Measurements from ENCODE around the gene PITX2. TPM values are rescaled to one million over a fixed set of nuclear protein-coding genes. Genes with fewer than 3 reads are reported as not detected.

The PITX2 gene
- total RNA-seq, 2 experiments from 2014 or later, result not detected

GRCh38 chr4:110625576-110626257 is 2.8 kb upstream of the PITX2 start:
- H3K4me1 Mint-ChIP-seq, result peaks cover 4% of the 10 kb centered on the region
- CTCF ChIA-PET, result no interaction called here
- peaks cover 9% of the 10 kb centered on the region for H3K36me3 Mint-ChIP-seq (ENCODE audit: low read depth)
- peaks cover 10% of the 10 kb centered on the region for H3K9me3 Mint-ChIP-seq
- H3K27me3 Mint-ChIP-seq, result peaks cover 91% of the 10 kb centered on the region
- POLR2A ChIA-PET, result no interaction called here
- DNase-seq, result no peak
- H3K27ac Mint-ChIP-seq, result no peak overlapping the region
- no peak overlapping the region for H3K4me3 Mint-ChIP-seq

- CTCF ChIA-PET, result interaction anchor here (0.9 kb wide), 1 partner anchor 9 kb away, joined by 3 read pairs; no protein-coding TSS in a partner anchor
- POLR2A ChIA-PET, result no interaction called here
- Mint-ChIP-seq H3K9me3 (peaks cover 9% of the 10 kb centered on the region), H3K4me3 (no peak overlapping the region), H3K27me3 (peaks cover 91% of the 10 kb centered on the region), H3K36me3 (ENCODE audit: low read depth) (peaks cover 9% of the 10 kb centered on the region), H3K4me1 (peaks cover 6% of the 10 kb centered on the region), H3K27ac (no peak overlapping the region)
- DNase-seq, result no peak
These were observed 2.1 kb upstream of the PITX2 start for GRCh38 chr4:110624904-110625494.

GRCh38 chr4:110624398-110624780 is 1.5 kb upstream of the PITX2 start:
- POLR2A ChIA-PET, result no interaction called here
- H3K27me3 Mint-ChIP-seq, result peaks cover 94% of the 10 kb centered on the region
- H3K4me1 Mint-ChIP-seq, result peaks cover 9% of the 10 kb centered on the region
- DNase-seq, result no peak
- CTCF ChIA-PET, result interaction anchor here (0.9 kb wide), 1 partner anchor 9 kb away, joined by 3 read pairs; no protein-coding TSS in a partner anchor
- H3K4me3 Mint-ChIP-seq, result no peak overlapping the region
- peaks cover 9% of the 10 kb centered on the region for H3K36me3 Mint-ChIP-seq (ENCODE audit: low read depth)
- H3K9me3 Mint-ChIP-seq, result peaks cover 11% of the 10 kb centered on the region
- no peak overlapping the region for H3K27ac Mint-ChIP-seq

GRCh38 chr4:110623718-110624397 is 981 bp upstream of the PITX2 start:
- DNase-seq, result no peak
- ChIA-PET CTCF (interaction anchor here (0.7 kb wide), 1 partner anchor 13 kb away, joined by 3 read pairs; no protein-coding TSS in a partner anchor), POLR2A (no interaction called here)
- no peak overlapping the region for H3K4me3 Mint-ChIP-seq
- peaks cover 6% of the 10 kb centered on the region for H3K36me3 Mint-ChIP-seq (ENCODE audit: low read depth)
- peaks cover 9% of the 10 kb centered on the region for H3K9me3 Mint-ChIP-seq
- no peak overlapping the region for H3K27ac Mint-ChIP-seq
- peaks cover 96% of the 10 kb centered on the region for H3K27me3 Mint-ChIP-seq
- H3K4me1 Mint-ChIP-seq, result peaks cover 11% of the 10 kb centered on the region

GRCh38 chr4:110621839-110622751 is 782 bp downstream of the PITX2 start:
- H3K9me3 Mint-ChIP-seq, result peaks cover 5% of the 10 kb centered on the region
- H3K4me3 Mint-ChIP-seq, result peak overlapping the region; percentile 27
- peak overlapping the region; percentile 54 for H3K27ac Mint-ChIP-seq
- peaks cover 96% of the 10 kb centered on the region for H3K27me3 Mint-ChIP-seq
- no peak for DNase-seq
- peaks cover 14% of the 10 kb centered on the region for H3K4me1 Mint-ChIP-seq
- POLR2A ChIA-PET, result no interaction called here
- peaks cover 8% of the 10 kb centered on the region for H3K36me3 Mint-ChIP-seq (ENCODE audit: low read depth)
- CTCF ChIA-PET, result interaction anchor here (0.7 kb wide), 1 partner anchor 468 kb away, joined by 4 read pairs; no protein-coding TSS in a partner anchor

- Mint-ChIP-seq H3K27me3 (peaks cover 96% of the 10 kb centered on the region), H3K27ac (no peak overlapping the region), H3K4me3 (peak overlapping the region; percentile 36), H3K9me3 (peaks cover 5% of the 10 kb centered on the region), H3K4me1 (peaks cover 14% of the 10 kb centered on the region), H3K36me3 (ENCODE audit: low read depth) (peaks cover 8% of the 10 kb centered on the region)
- ChIA-PET POLR2A (no interaction called here), CTCF (interaction anchor here (0.7 kb wide), 2 partner anchors 19 to 468 kb away, joined by 3 to 4 read pairs; no protein-coding TSS in a partner anchor)
- DNase-seq, result no peak
These were observed 1.5 kb downstream of the PITX2 start for GRCh38 chr4:110621328-110621812.

GRCh38 chr4:110620691-110621327 is 2.1 kb downstream of the PITX2 start:
- Mint-ChIP-seq H3K27me3 (peaks cover 96% of the 10 kb centered on the region), H3K4me1 (peaks cover 14% of the 10 kb centered on the region), H3K9me3 (peaks cover 5% of the 10 kb centered on the region), H3K36me3 (ENCODE audit: low read depth) (peaks cover 8% of the 10 kb centered on the region), H3K27ac (no peak overlapping the region), H3K4me3 (no peak overlapping the region)
- no peak for DNase-seq
- POLR2A ChIA-PET, result no interaction called here
- CTCF ChIA-PET, result interaction anchor here (0.7 to 2.1 kb wide), 2 partner anchors 8 to 19 kb away, joined by 3 to 7 read pairs; no protein-coding TSS in a partner anchor

- H3K36me3 Mint-ChIP-seq (ENCODE audit: low read depth), result peaks cover 10% of the 10 kb centered on the region
- no peak overlapping the region for H3K27ac Mint-ChIP-seq
- peaks cover 96% of the 10 kb centered on the region for H3K27me3 Mint-ChIP-seq
- DNase-seq, result no peak
- peaks cover 14% of the 10 kb centered on the region for H3K4me1 Mint-ChIP-seq
- CTCF ChIA-PET, result interaction anchor here (2.1 kb wide), 1 partner anchor 8 kb away, joined by 7 read pairs; no protein-coding TSS in a partner anchor
- peaks cover 5% of the 10 kb centered on the region for H3K9me3 Mint-ChIP-seq
- POLR2A ChIA-PET, result interaction anchor here (0.6 kb wide), 1 partner anchor 9 kb away, joined by 5 read pairs; no protein-coding TSS in a partner anchor
- no peak overlapping the region for H3K4me3 Mint-ChIP-seq
These were observed 2.6 kb downstream of the PITX2 start for GRCh38 chr4:110620322-110620690.

GRCh38 chr4:110619463-110620247 is 3.2 kb downstream of the PITX2 start:
- Mint-ChIP-seq H3K9me3 (peaks cover 5% of the 10 kb centered on the region), H3K27ac (no peak overlapping the region), H3K36me3 (ENCODE audit: low read depth) (peaks cover 10% of the 10 kb centered on the region), H3K27me3 (peaks cover 94% of the 10 kb centered on the region), H3K4me3 (no peak overlapping the region), H3K4me1 (peaks cover 14% of the 10 kb centered on the region)
- ChIA-PET POLR2A (interaction anchor here (0.6 kb wide), 1 partner anchor 8 kb away, joined by 5 read pairs; no protein-coding TSS in a partner anchor), CTCF (interaction anchor here (1.0 to 2.1 kb wide), 2 partner anchors 9 to 15 kb away, joined by 3 to 7 read pairs; no protein-coding TSS in a partner anchor)
- no peak for DNase-seq

GRCh38 chr4:110618581-110619462 is 4.1 kb downstream of the PITX2 start:
- POLR2A ChIA-PET, result no interaction called here
- no peak for DNase-seq
- H3K36me3 Mint-ChIP-seq (ENCODE audit: low read depth), result peaks cover 10% of the 10 kb centered on the region
- CTCF ChIA-PET, result interaction anchor here (1.0 to 2.1 kb wide), 4 partner anchors 10 to 21 kb away, joined by 3 to 7 read pairs (median 6); no protein-coding TSS in a partner anchor
- peak overlapping the region; percentile 28 for H3K27ac Mint-ChIP-seq
- peaks cover 5% of the 10 kb centered on the region for H3K9me3 Mint-ChIP-seq
- peaks cover 14% of the 10 kb centered on the region for H3K4me1 Mint-ChIP-seq
- no peak overlapping the region for H3K4me3 Mint-ChIP-seq
- H3K27me3 Mint-ChIP-seq, result peaks cover 95% of the 10 kb centered on the region
